Colonic mucosa (tissue), 4 donors: ENCODE results near the gene DSCAML1. TPM values are rescaled to one million over a fixed set of nuclear protein-coding genes. Genes with fewer than 3 reads are reported as not detected.

Experiments used
- DNase-seq: peaks from one replicate; pipeline ENCODE4 v3.0.0-alpha.2; 2020
- H3K27ac ChIP-seq: fragments of 200-600 bp; one replicate; pipeline ENCODE4 v1.8.0; 2021
- H3K27me3 ChIP-seq: fragments of 200-600 bp; one replicate; pipeline ENCODE4 v1.8.0; 2021
- H3K36me3 ChIP-seq: fragments of 200-600 bp; one replicate; pipeline ENCODE4 v1.8.0; 2021
- H3K4me1 ChIP-seq: fragments of 200-600 bp; one replicate; pipeline ENCODE4 v1.8.0; 2021; ENCODE audit warnings: mild to moderate bottlenecking
- H3K4me3 ChIP-seq: fragments of 200-600 bp; one replicate; pipeline ENCODE4 v1.8.0; 2021
- H3K9ac ChIP-seq, 2 donors: one replicate each; pipeline ENCODE4 v1.7.0; 2013; ENCODE audit warnings: control low read depth in 2 of 2, low read depth in 2 of 2, low read length in 2 of 2
- H3K9me3 ChIP-seq: fragments of 200-600 bp; one replicate; pipeline ENCODE4 v1.8.0; 2021
- CTCF ChIP-seq: fragments of 200-600 bp; IDR thresholded peaks from one replicate; pipeline ENCODE4 v1.8.0; 2022; ENCODE audit warnings: antibody characterized with exemption, mild to moderate bottlenecking
- intact Hi-C: fragments of 100-400 bp; cut with DNase I; formaldehyde crosslinking; loops from one replicate; pipeline ENCODE4 v1.14.1; 2022
- total RNA-seq, 2 donors: library from RNA; stranded (reverse); fragmentation: NEBNext Ultra II Directional in 1 of 2; extraction: Animal tissue kit (Norgen Biotek cat#: 25700) in 1 of 2; gene quantifications; one replicate each; pipeline ENCODE4 v1.2.1, GENCODE V29; 2021
- donor health status: healthy.
- donor health status: DM: no; HTN: no; CAD: no.
- donor health status: DM: no; HTN: no; CAD: no.

Gene DSCAML1
- total RNA-seq, 2 donors from 2014 or later: 1.2 to 4.3 TPM

- H3K4me3 ChIP-seq: no peak overlapping the region
- intact Hi-C loops: no loop called here
- DNase-seq: no peak
- H3K36me3 ChIP-seq: no peaks in the 10 kb centered on the region
- no peak overlapping the region for H3K9ac ChIP-seq
- H3K4me1 ChIP-seq: no peaks in the 10 kb centered on the region
- no peak overlapping the region for H3K27ac ChIP-seq
- H3K27me3 ChIP-seq: no peaks in the 10 kb centered on the region
- H3K9me3 ChIP-seq: no peaks in the 10 kb centered on the region
- TF ChIP-seq CTCF: no peak
These were observed 125.6 kb downstream of the DSCAML1 start for GRCh38 chr11:117671370-117671769.

DNA sequence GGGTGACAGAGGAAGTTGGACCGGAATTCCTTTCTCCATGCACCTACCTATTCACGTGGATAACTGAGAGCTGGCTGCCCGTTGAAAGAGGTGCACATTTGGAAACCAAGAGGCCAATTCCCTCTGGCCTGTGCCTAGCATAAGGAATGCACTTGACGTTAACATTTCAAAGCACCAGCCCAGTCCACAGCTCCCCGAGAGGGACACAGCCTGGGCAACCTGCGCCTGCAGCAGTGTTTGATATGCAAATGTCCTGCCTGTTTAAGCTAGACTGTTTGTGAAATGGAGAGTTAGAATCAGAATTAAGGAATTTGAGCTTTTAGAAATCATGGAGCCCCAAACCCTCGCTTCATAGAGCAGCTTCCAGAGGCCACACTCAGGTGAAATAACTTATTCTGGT, 126.1 kb downstream of the DSCAML1 start:
- H3K4me3 ChIP-seq: no peak overlapping the region
- no peaks in the 10 kb centered on the region for H3K36me3 ChIP-seq
- intact Hi-C loops: no loop called here
- no peaks in the 10 kb centered on the region for H3K9me3 ChIP-seq
- H3K9ac ChIP-seq: no peak overlapping the region
- H3K27ac ChIP-seq: no peak overlapping the region
- H3K27me3 ChIP-seq: no peaks in the 10 kb centered on the region
- H3K4me1 ChIP-seq: no peaks in the 10 kb centered on the region
- TF ChIP-seq CTCF: no peak
- DNase-seq: no peak

DNA sequence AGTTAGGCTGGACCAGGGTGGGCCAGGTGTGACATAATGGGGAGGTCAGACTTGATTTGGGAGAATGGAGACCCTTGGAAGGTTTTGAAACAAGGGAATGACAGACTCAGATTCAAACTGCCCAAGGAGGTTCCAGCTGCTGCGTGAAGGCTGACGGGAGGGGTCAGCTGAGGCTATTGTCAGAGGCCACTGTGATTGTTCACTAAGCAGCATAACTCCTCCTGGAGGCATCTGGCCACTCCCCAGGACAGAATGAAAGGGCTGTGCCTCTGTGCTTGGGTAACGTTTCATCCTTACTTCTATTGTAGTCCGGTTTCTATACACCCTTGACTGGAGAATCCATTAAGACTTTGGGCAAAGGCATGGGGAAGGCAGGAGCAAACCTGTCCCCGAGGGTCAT, 126.6 kb downstream of the DSCAML1 start:
- Histone ChIP-seq H3K4me1 (no peaks in the 10 kb centered on the region), H3K9ac (no peak overlapping the region), H3K4me3 (no peak overlapping the region), H3K36me3 (no peaks in the 10 kb centered on the region), H3K27me3 (no peaks in the 10 kb centered on the region), H3K9me3 (no peaks in the 10 kb centered on the region), H3K27ac (no peak overlapping the region)
- intact Hi-C loops: no loop called here
- DNase-seq: no peak
- no peak for TF ChIP-seq CTCF

- H3K4me3 ChIP-seq: no peak overlapping the region
- TF ChIP-seq CTCF: no peak
- no peak for DNase-seq
- H3K4me1 ChIP-seq: no peaks in the 10 kb centered on the region
- H3K27ac ChIP-seq: no peak overlapping the region
- H3K9me3 ChIP-seq: no peaks in the 10 kb centered on the region
- H3K9ac ChIP-seq: no peak overlapping the region
- H3K36me3 ChIP-seq: no peaks in the 10 kb centered on the region
- intact Hi-C loops: no loop called here
- no peaks in the 10 kb centered on the region for H3K27me3 ChIP-seq
These were observed 127.4 kb downstream of the DSCAML1 start for GRCh38 chr11:117669616-117670015.

- no peak for DNase-seq
- no peaks in the 10 kb centered on the region for H3K9me3 ChIP-seq
- intact Hi-C loops: no loop called here
- no peak overlapping the region for H3K4me3 ChIP-seq
- no peak overlapping the region for H3K9ac ChIP-seq
- no peak overlapping the region for H3K27ac ChIP-seq
- no peak for TF ChIP-seq CTCF
- no peaks in the 10 kb centered on the region for H3K36me3 ChIP-seq
- H3K4me1 ChIP-seq: no peaks in the 10 kb centered on the region
- H3K27me3 ChIP-seq: no peaks in the 10 kb centered on the region
These were observed 128.0 kb downstream of the DSCAML1 start for GRCh38 chr11:117669062-117669461.

DNA sequence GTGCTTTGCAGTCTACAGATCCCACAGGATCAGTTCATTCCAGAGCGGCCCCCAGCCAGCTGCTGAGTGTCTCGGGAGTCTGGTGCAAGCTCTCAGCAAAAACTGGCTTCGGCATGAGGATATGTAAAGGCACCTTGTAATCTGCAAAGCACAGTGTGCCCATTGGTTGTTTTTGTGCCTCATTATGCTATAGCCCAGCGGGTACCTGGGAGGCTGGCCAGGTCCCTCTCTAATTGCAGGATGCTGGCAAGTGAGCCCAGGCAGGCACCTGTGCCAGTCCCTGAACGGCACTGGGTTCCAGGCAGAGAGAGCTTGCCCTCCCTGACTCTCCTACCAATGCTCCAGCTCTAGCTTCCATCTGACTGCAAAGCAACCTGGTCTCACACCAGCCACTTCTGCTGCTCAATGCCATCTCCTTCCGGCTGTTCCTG, 128.7 kb downstream of the DSCAML1 start:
- Histone ChIP-seq H3K27ac (no peak overlapping the region), H3K9ac (no peak overlapping the region), H3K9me3 (no peaks in the 10 kb centered on the region), H3K36me3 (no peaks in the 10 kb centered on the region), H3K27me3 (no peaks in the 10 kb centered on the region), H3K4me1 (no peaks in the 10 kb centered on the region), H3K4me3 (no peak overlapping the region)
- no peak for TF ChIP-seq CTCF
- intact Hi-C loops: no loop called here
- no peak for DNase-seq
